HepG2 (cell line): ENCODE results near the gene MGAT1. TPM values are rescaled to one million over a fixed set of nuclear protein-coding genes. Genes with fewer than 3 reads are reported as not detected.

Source experiments
- HDAC6 ChIP-seq: fragments of 200-600 bp; sonication (generic); IDR thresholded peaks from 2 replicates; pipeline ENCODE4 v1.7.0; 2017; ENCODE audit warnings: mild to moderate bottlenecking, antibody characterized with exemption, low read length, low read depth
- HNRNPUL1 ChIP-seq: fragments of 200-400 bp; formaldehyde crosslinking; IDR thresholded peaks from 2 replicates; pipeline ENCODE4 v1.6.1; 2017; ENCODE audit warnings: low read depth, mild to moderate bottlenecking, low read length, moderate library complexity
- KDM3A ChIP-seq: IDR thresholded peaks from 2 replicates; pipeline ENCODE4 v1.6.1; 2018; ENCODE audit warnings: low read depth, missing compliant biosample characterization
- KLF6 ChIP-seq: IDR thresholded peaks from 2 replicates; pipeline ENCODE4 v1.8.0; 2016; ENCODE audit warnings: missing biosample characterization, missing genetic modification reagents
- MYC ChIP-seq: sonication (generic); formaldehyde crosslinking; IDR thresholded peaks from 2 replicates; pipeline ENCODE4 v1.9.0; 2021; ENCODE audit warnings: missing genetic modification reagents, borderline replicate concordance
- MZF1 ChIP-seq: sonication (generic); formaldehyde crosslinking; IDR thresholded peaks from 2 replicates; pipeline ENCODE4 v1.8.1; 2023; ENCODE audit warnings: mild to moderate bottlenecking, missing genetic modification reagents, borderline replicate concordance
- PHB2 ChIP-seq: fragments of 450-650 bp; IDR thresholded peaks from 2 replicates; pipeline ENCODE4 v1.6.1; 2018; ENCODE audit not compliant: partially characterized antibody
- POLR2G ChIP-seq: fragments of 200-400 bp; formaldehyde crosslinking; IDR thresholded peaks from 2 replicates; pipeline ENCODE4 v1.6.1; 2018; ENCODE audit warnings: mild to moderate bottlenecking, low read depth, low read length, moderate library complexity
- SAP130 ChIP-seq: IDR thresholded peaks from 2 replicates; pipeline ENCODE4 v1.6.1; 2016; ENCODE audit warnings: low read depth
- ZFP82 ChIP-seq: sonication (generic); formaldehyde crosslinking; IDR thresholded peaks from 2 replicates; pipeline ENCODE4 v1.5.1; 2020; ENCODE audit warnings: mild to moderate bottlenecking, missing genetic modification reagents, borderline replicate concordance
- ZKSCAN1 ChIP-seq: fragments of 150-350 bp; IDR thresholded peaks from 2 replicates; pipeline ENCODE4 v1.6.1; 2014; ENCODE audit warnings: low read length
- ZNF160 ChIP-seq: sonication (generic); formaldehyde crosslinking; IDR thresholded peaks from 2 replicates; pipeline ENCODE4 v1.8.0; 2022; ENCODE audit warnings: mild to moderate bottlenecking, inconsistent platforms, missing genetic modification reagents
- ZNF331 ChIP-seq: sonication (generic); formaldehyde crosslinking; IDR thresholded peaks from 2 replicates; pipeline ENCODE4 v1.4.0; 2020; ENCODE audit warnings: missing genetic modification reagents
- ZNF354B ChIP-seq: sonication (generic); formaldehyde crosslinking; IDR thresholded peaks from 2 replicates; pipeline ENCODE4 v1.8.0; 2022; ENCODE audit warnings: mild to moderate bottlenecking, missing genetic modification reagents
- polyA plus RNA-seq, 8 experiments: library from polyadenylated mRNA; depleted of rRNA in 3 of 8; stranded (reverse) in 7 of 8; unstranded in 1 of 8; fragments of >200 nt; fragmentation: Illumina TruSeq in 4 of 8; extraction: Trizol in 4 of 8; gene quantifications; 2 replicates each; pipeline versions ENCODE4 v1.2.1 to v1.2.3, GENCODE V29; 2011 to 2016; ENCODE audit warnings: low read depth in 4 of 8, missing spikeins in 1 of 8, mixed read lengths in 1 of 8; ENCODE audit not compliant: insufficient read depth in 1 of 8
- total RNA-seq, 5 experiments: library from RNA; depleted of rRNA; stranded (reverse); fragments of >200 nt; fragmentation: Illumina TruSeq; extraction: Trizol; gene quantifications; 2 replicates each; pipeline ENCODE4 v1.2.3, GENCODE V29; 2016; ENCODE audit warnings: low read depth in 1 of 5
- TF ChIP-seq, protein P1 (sequence below): sonication (generic); formaldehyde crosslinking; IDR thresholded peaks from 2 replicates; pipeline ENCODE4 v1.4.0; 2020; ENCODE audit warnings: missing genetic modification reagents
- TF ChIP-seq, protein P2 (sequence below): sonication (generic); formaldehyde crosslinking; conservative IDR thresholded peaks from 2 replicates; pipeline ENCODE4 v1.4.0; 2020; ENCODE audit warnings: mild to moderate bottlenecking, missing genetic modification reagents, moderate library complexity
- TF ChIP-seq, protein P3 (sequence below): sonication (generic); formaldehyde crosslinking; IDR thresholded peaks from 2 replicates; pipeline ENCODE4 v1.5.0; 2020; ENCODE audit warnings: missing genetic modification reagents, mild to moderate bottlenecking, borderline replicate concordance
- TF ChIP-seq, protein P4 (sequence below): sonication (generic); formaldehyde crosslinking; conservative IDR thresholded peaks from 2 replicates; pipeline ENCODE4 v1.4.0; 2020; ENCODE audit warnings: missing genetic modification reagents
- TF ChIP-seq, protein P5 (sequence below): sonication (generic); formaldehyde crosslinking; IDR thresholded peaks from 2 replicates; pipeline ENCODE4 v1.4.0; 2020; ENCODE audit warnings: missing genetic modification reagents, mild to moderate bottlenecking, borderline replicate concordance

Gene MGAT1
- total and polyA plus RNA-seq, 2 of the 13 experiments (the other 11 are each of a cell fraction or from before 2014, with no cell fraction given) = 50.1 to 55.3 TPM

DNA sequence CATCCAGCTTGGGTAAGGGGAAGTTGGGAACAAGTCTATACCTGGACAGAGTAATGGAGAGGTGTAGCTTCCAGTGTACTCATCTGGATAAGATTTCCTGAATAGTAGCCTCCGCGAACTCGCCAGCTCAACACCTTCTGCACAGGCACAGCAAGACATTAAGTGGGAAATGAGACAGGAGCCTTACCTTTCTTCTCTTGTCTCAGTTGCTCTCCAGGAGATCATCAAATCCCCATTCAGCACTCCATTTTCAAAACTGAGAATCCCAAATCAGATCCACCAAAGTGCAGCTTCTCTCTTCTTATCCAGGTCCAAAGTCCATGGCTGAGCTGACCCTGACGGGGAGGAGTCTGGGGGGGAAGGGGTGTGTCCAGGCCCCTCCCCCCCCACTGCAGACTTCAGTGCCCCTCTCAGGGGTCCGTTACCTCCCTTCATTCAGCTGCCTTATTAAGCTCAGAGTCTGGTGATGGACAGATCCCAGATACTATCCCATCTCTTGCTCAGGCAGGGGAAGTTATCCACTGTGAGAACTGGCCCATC, 5.9 kb upstream of the MGAT1 start (continued):
- TF ChIP-seq, protein P1, sequence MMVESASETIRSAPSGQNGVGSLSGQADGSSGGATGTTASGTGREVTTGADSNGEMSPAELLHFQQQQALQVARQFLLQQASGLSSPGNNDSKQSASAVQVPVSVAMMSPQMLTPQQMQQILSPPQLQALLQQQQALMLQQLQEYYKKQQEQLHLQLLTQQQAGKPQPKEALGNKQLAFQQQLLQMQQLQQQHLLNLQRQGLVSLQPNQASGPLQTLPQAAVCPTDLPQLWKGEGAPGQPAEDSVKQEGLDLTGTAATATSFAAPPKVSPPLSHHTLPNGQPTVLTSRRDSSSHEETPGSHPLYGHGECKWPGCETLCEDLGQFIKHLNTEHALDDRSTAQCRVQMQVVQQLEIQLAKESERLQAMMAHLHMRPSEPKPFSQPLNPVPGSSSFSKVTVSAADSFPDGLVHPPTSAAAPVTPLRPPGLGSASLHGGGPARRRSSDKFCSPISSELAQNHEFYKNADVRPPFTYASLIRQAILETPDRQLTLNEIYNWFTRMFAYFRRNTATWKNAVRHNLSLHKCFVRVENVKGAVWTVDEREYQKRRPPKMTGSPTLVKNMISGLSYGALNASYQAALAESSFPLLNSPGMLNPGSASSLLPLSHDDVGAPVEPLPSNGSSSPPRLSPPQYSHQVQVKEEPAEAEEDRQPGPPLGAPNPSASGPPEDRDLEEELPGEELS (CRISPR knock-in tag) = peak; percentile 45; the same call in 1 of the 2 replicates
- TF ChIP-seq MZF1 (CRISPR knock-in tag) = no peak
- TF ChIP-seq ZNF160 (CRISPR knock-in tag) = 0 out of 2 replicates have a peak, but pooled peaks have one; percentile 25
- TF ChIP-seq, protein P2, sequence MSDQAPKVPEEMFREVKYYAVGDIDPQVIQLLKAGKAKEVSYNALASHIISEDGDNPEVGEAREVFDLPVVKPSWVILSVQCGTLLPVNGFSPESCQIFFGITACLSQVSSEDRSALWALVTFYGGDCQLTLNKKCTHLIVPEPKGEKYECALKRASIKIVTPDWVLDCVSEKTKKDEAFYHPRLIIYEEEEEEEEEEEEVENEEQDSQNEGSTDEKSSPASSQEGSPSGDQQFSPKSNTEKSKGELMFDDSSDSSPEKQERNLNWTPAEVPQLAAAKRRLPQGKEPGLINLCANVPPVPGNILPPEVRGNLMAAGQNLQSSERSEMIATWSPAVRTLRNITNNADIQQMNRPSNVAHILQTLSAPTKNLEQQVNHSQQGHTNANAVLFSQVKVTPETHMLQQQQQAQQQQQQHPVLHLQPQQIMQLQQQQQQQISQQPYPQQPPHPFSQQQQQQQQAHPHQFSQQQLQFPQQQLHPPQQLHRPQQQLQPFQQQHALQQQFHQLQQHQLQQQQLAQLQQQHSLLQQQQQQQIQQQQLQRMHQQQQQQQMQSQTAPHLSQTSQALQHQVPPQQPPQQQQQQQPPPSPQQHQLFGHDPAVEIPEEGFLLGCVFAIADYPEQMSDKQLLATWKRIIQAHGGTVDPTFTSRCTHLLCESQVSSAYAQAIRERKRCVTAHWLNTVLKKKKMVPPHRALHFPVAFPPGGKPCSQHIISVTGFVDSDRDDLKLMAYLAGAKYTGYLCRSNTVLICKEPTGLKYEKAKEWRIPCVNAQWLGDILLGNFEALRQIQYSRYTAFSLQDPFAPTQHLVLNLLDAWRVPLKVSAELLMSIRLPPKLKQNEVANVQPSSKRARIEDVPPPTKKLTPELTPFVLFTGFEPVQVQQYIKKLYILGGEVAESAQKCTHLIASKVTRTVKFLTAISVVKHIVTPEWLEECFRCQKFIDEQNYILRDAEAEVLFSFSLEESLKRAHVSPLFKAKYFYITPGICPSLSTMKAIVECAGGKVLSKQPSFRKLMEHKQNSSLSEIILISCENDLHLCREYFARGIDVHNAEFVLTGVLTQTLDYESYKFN = peak; percentile 86
- TF ChIP-seq HDAC6 = no peak
- TF ChIP-seq MYC (CRISPR knock-in tag) = peak; percentile 23; the same call in 1 of the 2 replicates
- TF ChIP-seq, protein P3, sequence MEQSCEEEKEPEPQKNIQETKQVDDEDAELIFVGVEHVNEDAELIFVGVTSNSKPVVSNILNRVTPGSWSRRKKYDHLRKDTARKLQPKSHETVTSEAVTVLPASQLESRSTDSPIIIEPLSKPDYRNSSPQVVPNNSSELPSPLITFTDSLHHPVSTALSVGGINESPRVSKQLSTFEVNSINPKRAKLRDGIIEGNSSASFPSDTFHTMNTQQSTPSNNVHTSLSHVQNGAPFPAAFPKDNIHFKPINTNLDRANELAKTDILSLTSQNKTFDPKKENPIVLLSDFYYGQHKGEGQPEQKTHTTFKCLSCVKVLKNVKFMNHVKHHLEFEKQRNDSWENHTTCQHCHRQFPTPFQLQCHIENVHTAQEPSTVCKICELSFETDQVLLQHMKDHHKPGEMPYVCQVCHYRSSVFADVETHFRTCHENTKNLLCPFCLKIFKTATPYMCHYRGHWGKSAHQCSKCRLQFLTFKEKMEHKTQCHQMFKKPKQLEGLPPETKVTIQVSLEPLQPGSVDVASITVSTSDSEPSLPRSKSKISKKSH = no peak
- TF ChIP-seq, protein P4, sequence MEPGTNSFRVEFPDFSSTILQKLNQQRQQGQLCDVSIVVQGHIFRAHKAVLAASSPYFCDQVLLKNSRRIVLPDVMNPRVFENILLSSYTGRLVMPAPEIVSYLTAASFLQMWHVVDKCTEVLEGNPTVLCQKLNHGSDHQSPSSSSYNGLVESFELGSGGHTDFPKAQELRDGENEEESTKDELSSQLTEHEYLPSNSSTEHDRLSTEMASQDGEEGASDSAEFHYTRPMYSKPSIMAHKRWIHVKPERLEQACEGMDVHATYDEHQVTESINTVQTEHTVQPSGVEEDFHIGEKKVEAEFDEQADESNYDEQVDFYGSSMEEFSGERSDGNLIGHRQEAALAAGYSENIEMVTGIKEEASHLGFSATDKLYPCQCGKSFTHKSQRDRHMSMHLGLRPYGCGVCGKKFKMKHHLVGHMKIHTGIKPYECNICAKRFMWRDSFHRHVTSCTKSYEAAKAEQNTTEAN = 0 out of 2 replicates have a peak, but pooled peaks have one; percentile 22
- no peak for TF ChIP-seq KDM3A (CRISPR knock-in tag)
- TF ChIP-seq KLF6 (CRISPR knock-in tag) = no peak
- no peak for TF ChIP-seq PHB2
- TF ChIP-seq ZNF354B (CRISPR knock-in tag) = peak; percentile 56; the same call in 1 of the 2 replicates
- TF ChIP-seq ZFP82 = no peak
- TF ChIP-seq HNRNPUL1 = no peak
- TF ChIP-seq, protein P5, sequence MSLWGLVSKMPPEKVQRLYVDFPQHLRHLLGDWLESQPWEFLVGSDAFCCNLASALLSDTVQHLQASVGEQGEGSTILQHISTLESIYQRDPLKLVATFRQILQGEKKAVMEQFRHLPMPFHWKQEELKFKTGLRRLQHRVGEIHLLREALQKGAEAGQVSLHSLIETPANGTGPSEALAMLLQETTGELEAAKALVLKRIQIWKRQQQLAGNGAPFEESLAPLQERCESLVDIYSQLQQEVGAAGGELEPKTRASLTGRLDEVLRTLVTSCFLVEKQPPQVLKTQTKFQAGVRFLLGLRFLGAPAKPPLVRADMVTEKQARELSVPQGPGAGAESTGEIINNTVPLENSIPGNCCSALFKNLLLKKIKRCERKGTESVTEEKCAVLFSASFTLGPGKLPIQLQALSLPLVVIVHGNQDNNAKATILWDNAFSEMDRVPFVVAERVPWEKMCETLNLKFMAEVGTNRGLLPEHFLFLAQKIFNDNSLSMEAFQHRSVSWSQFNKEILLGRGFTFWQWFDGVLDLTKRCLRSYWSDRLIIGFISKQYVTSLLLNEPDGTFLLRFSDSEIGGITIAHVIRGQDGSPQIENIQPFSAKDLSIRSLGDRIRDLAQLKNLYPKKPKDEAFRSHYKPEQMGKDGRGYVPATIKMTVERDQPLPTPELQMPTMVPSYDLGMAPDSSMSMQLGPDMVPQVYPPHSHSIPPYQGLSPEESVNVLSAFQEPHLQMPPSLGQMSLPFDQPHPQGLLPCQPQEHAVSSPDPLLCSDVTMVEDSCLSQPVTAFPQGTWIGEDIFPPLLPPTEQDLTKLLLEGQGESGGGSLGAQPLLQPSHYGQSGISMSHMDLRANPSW = no peak
- TF ChIP-seq POLR2G = peak; percentile 59
- TF ChIP-seq ZNF331 (CRISPR knock-in tag) = no peak
- no peak for TF ChIP-seq ZKSCAN1
- TF ChIP-seq SAP130 = peak; percentile 91
